Measurements from ENCODE around the gene DOCK9.

DOCK9 gene

GRCh38 chr13:98848746-98849145 lies 129.1 kb downstream of the DOCK9 start:
- no peak for TF ChIP-seq ZNF274 (IDR thresholded peaks at IDR 0.05; ENCODE audit: low read depth, low read length)
- no peak overlapping the region for H3K4me3 ChIP-seq (ENCODE audit: low read length)

GRCh38 chr13:98847780-98848179 lies 130.1 kb downstream of the DOCK9 start:
- no peak for TF ChIP-seq ZNF274 (IDR thresholded peaks at IDR 0.05; ENCODE audit: low read depth, low read length)
- no peak overlapping the region for H3K4me3 ChIP-seq (ENCODE audit: low read length)

GRCh38 chr13:98846986-98847385 lies 130.9 kb downstream of the DOCK9 start:
- TF ChIP-seq ZNF274 (IDR thresholded peaks at IDR 0.05; ENCODE audit: low read depth, low read length): no peak
- H3K4me3 ChIP-seq (ENCODE audit: low read length): no peak overlapping the region

- no peak overlapping the region for H3K4me3 ChIP-seq (ENCODE audit: low read length)
- TF ChIP-seq ZNF274 (IDR thresholded peaks at IDR 0.05; ENCODE audit: low read depth, low read length): no peak
Observed at GRCh38 chr13:98846521-98846920, 131.3 kb downstream of the DOCK9 start.

DNA sequence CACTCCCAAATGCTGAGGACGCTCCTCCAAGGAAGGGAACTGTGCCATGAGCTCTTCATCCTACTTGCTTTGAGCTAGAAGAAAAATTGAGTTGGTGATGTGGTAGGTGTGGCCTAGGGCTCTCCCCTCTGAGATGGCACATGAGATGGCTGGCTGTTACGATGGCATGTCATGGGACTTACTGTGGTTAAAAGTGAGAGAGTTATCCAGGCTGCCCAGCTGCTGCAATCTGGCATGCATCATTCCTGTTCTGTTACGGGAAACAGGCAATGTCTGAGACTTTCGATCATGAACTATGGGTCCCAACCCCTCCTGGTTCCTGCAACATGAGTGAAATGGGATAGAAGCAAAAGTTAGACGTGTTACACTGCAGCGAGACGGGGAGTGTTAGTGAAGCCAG lies 132.1 kb downstream of the DOCK9 start:
- H3K4me3 ChIP-seq (ENCODE audit: low read length): no peak overlapping the region
- no peak for TF ChIP-seq ZNF274 (IDR thresholded peaks at IDR 0.05; ENCODE audit: low read depth, low read length)

- TF ChIP-seq ZNF274 (IDR thresholded peaks at IDR 0.05; ENCODE audit: low read depth, low read length): no peak
- H3K4me3 ChIP-seq (ENCODE audit: low read length): no peak overlapping the region
Observed at GRCh38 chr13:98844021-98844420, 133.8 kb downstream of the DOCK9 start.

DNA sequence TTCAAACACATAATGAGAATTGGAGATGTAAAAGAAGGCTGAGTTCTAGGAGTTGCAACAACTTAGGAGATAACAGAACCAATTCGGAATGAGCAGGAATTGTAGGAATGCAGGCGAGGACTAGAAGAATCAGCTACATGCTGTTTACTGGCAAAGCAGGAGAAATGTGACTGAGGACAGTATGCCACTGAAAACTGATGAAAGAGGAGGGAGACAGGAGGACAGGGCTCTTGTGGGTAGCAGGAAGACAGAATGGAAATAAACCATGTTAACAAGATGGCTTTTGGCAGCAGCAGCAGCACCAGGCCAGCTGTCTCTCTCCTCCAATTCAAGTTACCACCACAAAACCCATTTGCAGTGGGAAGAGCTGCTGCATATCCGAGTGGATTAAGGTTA lies 134.4 kb downstream of the DOCK9 start:
- TF ChIP-seq ZNF274 (IDR thresholded peaks at IDR 0.05; ENCODE audit: low read depth, low read length): no peak
- H3K4me3 ChIP-seq (ENCODE audit: low read length): no peak overlapping the region

- no peak overlapping the region for H3K4me3 ChIP-seq (ENCODE audit: low read length)
- no peak for TF ChIP-seq ZNF274 (IDR thresholded peaks at IDR 0.05; ENCODE audit: low read depth, low read length)
Observed at GRCh38 chr13:98842858-98843481, 134.9 kb downstream of the DOCK9 start.

DNA sequence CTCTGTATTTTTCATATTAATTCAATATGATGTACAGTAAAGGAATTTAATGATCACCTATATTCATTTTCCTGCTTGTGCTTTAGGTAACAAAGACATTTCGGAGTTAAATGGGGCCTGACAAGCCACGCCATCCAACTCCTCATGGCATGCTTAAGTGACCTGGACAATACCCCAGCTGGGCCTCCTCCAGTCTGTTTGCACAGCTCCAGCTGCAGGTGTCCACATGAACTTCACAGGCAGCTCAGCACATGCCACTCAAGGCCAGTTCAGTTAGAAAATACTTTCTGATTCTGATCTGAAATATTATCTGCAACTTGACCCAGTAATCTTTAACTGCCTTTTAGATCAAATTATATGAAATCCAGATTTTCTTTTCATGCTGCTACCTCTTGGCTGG lies 135.8 kb downstream of the DOCK9 start:
- no peak for TF ChIP-seq ZNF274 (IDR thresholded peaks at IDR 0.05; ENCODE audit: low read depth, low read length)
- H3K4me3 ChIP-seq (ENCODE audit: low read length): no peak overlapping the region

- no peak overlapping the region for H3K4me3 ChIP-seq (ENCODE audit: low read length)
- no peak for TF ChIP-seq ZNF274 (IDR thresholded peaks at IDR 0.05; ENCODE audit: low read depth, low read length)
Observed at GRCh38 chr13:98839856-98840769, 137.8 kb downstream of the DOCK9 start.

- H3K4me3 ChIP-seq (ENCODE audit: low read length): no peak overlapping the region
Observed at GRCh38 chr13:98838776-98839175, 139.1 kb downstream of the DOCK9 start.

GRCh38 chr13:98837896-98838295 lies 140.0 kb downstream of the DOCK9 start:
- TF ChIP-seq ZNF274 (IDR thresholded peaks at IDR 0.05; ENCODE audit: low read depth, low read length): no peak
- no peak overlapping the region for H3K4me3 ChIP-seq (ENCODE audit: low read length)

More at GRCh38 chr13:98838776-98839175, 139.1 kb downstream of the DOCK9 start:
- TF ChIP-seq ZNF274 (IDR thresholded peaks at IDR 0.05; ENCODE audit: low read depth, low read length): no peak

- H3K4me3 ChIP-seq (ENCODE audit: low read length): no peak overlapping the region
- no peak for TF ChIP-seq ZNF274 (IDR thresholded peaks at IDR 0.05; ENCODE audit: low read depth, low read length)
Observed at GRCh38 chr13:98835156-98835555, 142.7 kb downstream of the DOCK9 start.

DNA sequence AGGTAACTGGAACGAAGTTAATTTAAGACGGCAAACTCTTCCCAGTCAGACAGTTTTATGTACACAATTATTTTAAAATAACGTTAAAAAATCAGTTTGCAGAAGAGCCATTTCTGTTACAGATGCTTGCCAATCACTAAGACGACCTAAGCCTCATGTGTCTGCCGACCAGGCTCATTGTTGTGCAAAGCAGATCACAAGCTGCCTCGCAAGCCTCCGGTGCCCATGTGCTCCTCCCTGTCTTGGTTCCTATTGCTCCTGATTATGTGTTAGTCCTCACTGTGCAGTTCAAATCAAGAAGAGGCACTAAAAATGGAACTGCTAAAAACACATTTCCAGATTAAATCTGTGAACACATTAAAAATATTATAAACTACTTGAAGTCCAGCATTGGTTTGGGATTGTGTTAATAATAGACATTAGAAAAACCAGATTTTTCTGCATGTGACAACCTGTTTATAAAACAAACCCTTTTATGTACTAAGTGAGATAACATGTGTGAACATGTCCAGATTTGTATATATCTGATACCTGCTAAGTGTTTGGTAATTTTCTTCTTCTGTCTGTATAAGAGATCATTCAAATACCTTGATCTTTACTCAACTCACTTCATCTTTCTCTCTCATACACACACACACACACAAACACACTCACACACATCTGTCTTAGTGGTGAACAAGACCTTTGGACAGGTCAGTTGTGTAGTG lies 143.5 kb downstream of the DOCK9 start:
- TF ChIP-seq ZNF274 (IDR thresholded peaks at IDR 0.05; ENCODE audit: low read depth, low read length): no peak
- no peak overlapping the region for H3K4me3 ChIP-seq (ENCODE audit: low read length)

DNA sequence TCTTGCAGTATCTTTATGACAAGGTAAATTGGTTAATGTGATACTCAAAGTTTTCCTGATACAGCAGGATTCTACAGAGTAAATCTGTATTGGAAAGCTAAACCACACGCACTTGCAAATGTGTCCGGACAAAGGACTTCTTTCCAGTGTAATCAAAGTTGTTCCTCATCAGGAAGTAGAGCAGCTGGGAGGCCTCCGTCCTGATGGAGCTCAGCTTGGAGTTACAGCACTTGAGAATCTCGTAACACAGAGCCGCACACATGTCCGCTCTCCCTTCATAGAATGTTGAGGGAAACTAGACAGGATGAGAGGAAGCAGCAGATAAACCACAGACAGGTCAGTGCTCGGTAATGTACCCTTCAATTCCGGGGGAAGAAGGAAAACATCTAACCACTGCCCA lies 146.6 kb downstream of the DOCK9 start:
- no peak overlapping the region for H3K4me3 ChIP-seq (ENCODE audit: low read length)
- no peak for TF ChIP-seq ZNF274 (IDR thresholded peaks at IDR 0.05; ENCODE audit: low read depth, low read length)

Measured in GM08714 (cell line).